IPS DF 6.9 (cell line): ENCODE results near the gene CXorf49B.
"Not testable (repeated sequence)": the region's sequence is repeated elsewhere in the genome, so short reads cannot be mapped to it uniquely, and the experiment has no call there.

Experiments
- DNase-seq: peaks from one replicate; pipeline ENCODE4 v3.0.0-alpha.2; 2013; ENCODE audit warnings: low read depth, low spot score
- H3K27ac ChIP-seq: one replicate; pipeline ENCODE4 v1.5.1; 2013; ENCODE audit warnings: low read length, control low read depth
- H3K27me3 ChIP-seq: 2 replicates; pipeline ENCODE4 v1.6.1; 2013; ENCODE audit warnings: mild to moderate bottlenecking, low read length; ENCODE audit not compliant: control insufficient read depth, insufficient read depth
- H3K36me3 ChIP-seq: 2 replicates; pipeline ENCODE4 v1.6.1; 2013; ENCODE audit warnings: low read length; ENCODE audit not compliant: control insufficient read depth, insufficient read depth
- H3K4me1 ChIP-seq: 2 replicates; pipeline ENCODE4 v1.6.1; 2013; ENCODE audit warnings: low read length; ENCODE audit not compliant: control insufficient read depth, insufficient read depth
- H3K4me3 ChIP-seq: 2 replicates; pipeline ENCODE4 v1.5.1; 2013; ENCODE audit warnings: mild to moderate bottlenecking, low read length
- H3K9me3 ChIP-seq: 2 replicates; pipeline ENCODE4 v1.6.1; 2013; ENCODE audit warnings: low read length, inconsistent platforms; ENCODE audit not compliant: control insufficient read depth, insufficient read depth
- WGBS: extraction: QIAGEN DNeasy Blood & Tissue Kit; methylation state at CpG from one replicate; pipeline ENCODE4 v1.1.7; 2013; ENCODE audit warnings: mixed read lengths, missing lambda C conversion rate; ENCODE audit not compliant: insufficient read length, insufficient coverage; 5-methylcytosine and 5-hydroxymethylcytosine counted together

Gene CXorf49B

DNA sequence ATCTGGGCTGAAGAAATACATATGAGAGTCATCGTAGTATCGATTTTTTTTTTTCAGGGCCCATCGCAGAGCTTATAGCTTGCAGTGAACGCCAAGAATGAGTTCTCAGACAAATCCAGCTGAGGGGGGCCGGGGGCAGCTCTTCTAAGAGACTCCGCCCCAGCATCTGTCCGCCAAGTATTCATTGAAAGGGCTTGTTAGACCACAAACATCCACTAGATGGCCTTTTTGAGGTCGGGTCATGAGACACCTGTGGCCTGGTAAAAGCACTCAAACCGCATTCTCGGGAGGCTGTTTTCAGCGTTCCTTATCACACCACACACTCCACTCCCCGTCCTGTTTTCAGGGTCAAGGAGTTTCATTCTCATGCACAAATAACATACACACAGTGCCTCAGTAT, 15.2 kb downstream of the CXorf49B start:
- not testable (repeated sequence) for DNase-seq, H3K4me3 ChIP-seq, H3K36me3 ChIP-seq, H3K9me3 ChIP-seq, H3K4me1 ChIP-seq, H3K27me3 ChIP-seq, H3K27ac ChIP-seq
- WGBS = no CpG with 5 or more reads among the region's 12 CpGs

DNA sequence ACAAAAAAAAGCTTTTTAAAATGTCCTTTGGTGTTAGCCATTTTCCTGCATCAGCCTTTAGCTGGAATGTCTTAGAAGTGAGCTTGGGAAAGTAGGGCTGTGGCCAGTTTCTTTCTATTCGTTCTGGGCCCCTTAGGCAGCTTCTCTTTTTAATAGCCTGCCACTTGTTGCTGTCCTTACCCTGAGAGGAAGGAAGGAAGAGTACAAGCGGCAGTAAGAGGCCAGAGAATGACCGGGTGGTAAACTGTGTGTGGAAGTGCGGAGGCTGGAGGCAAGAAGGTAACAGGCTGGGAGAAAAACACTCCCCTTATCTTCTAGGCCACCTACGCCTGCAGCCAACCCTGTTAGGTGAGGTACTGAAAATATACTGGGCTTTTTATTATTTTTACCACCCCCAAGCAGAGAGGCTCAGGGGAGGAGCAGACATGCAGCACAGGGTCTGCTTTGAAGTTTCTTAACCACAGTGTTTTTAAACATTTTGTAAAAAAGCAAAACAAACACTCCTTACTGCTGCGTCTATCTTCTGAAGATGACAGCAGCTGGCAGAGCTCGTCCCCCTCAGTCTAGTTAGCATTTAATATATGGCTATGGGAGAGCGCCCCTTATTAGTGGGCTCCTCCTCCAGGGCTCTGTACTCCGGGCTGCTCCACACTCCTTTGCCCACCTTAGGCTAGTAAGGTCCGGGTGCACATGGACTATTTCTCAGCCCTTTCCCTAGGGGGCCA, 19.2 kb downstream of the CXorf49B start:
- not testable (repeated sequence) for H3K9me3 ChIP-seq, DNase-seq, H3K36me3 ChIP-seq, H3K4me3 ChIP-seq, H3K27me3 ChIP-seq, H3K4me1 ChIP-seq, H3K27ac ChIP-seq
- WGBS = no CpG with 5 or more reads among the region's 10 CpGs

DNA sequence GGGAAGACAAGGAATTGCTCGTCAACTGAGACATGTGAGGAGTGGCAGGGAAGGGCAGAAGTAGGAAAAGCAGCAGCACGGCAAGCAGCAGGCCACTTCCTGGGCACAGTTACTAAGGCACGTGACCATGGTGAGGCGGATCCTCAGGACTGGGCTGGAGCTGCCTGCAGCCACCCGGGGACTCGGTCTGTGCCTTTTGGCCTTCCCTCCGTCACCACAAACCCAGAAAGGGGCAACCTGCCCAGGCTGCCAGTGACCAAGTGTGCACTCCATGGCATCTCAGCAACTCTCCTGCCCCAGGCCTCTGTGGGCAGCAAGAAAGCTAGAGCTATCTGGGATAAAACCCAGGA, 19.8 kb downstream of the CXorf49B start:
- not testable (repeated sequence) for H3K4me3 ChIP-seq, H3K4me1 ChIP-seq, H3K36me3 ChIP-seq, H3K27ac ChIP-seq, DNase-seq, H3K27me3 ChIP-seq, H3K9me3 ChIP-seq
- no CpG with 5 or more reads among the region's 7 CpGs for WGBS

DNA sequence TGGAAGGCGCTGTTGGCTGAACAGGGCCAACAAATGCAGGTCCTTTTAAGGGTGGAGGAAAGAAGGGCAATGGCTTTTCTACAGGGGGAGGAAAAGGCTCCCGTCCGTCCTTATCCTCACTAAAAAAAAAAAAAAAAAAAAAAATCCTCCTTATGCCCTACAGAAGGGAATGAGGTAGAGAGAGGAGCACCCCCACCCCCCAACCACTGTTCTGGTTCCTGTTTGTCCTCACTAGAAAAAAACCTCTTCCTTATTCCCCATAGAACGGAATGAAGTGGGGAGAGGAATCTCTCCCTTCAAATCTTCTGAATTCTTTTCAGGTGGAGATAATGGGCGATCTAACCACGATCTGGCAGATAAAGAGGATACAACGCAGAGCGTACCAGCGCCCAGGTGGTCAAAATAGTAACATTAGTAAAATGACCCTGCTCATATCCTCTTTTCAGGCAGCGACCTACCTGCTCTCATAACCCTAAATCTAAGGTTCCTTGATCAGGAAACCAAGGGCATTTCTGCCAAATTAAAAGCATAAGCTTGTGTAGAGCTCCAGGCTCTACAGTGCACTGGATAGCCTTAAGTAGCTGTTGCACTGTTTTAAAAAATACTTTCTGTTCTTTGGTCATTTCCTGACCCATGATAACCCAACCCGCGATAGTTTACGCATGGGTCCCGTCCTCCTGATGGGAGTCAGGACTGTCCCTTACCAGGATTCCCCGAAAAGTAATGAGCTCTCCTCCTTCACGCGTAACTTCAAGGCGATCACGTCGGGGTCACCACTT, 20.6 kb downstream of the CXorf49B start:
- WGBS = no CpG with 5 or more reads among the region's 20 CpGs
- not testable (repeated sequence) for H3K27ac ChIP-seq, H3K27me3 ChIP-seq, H3K9me3 ChIP-seq, H3K36me3 ChIP-seq, H3K4me3 ChIP-seq, DNase-seq, H3K4me1 ChIP-seq

DNA sequence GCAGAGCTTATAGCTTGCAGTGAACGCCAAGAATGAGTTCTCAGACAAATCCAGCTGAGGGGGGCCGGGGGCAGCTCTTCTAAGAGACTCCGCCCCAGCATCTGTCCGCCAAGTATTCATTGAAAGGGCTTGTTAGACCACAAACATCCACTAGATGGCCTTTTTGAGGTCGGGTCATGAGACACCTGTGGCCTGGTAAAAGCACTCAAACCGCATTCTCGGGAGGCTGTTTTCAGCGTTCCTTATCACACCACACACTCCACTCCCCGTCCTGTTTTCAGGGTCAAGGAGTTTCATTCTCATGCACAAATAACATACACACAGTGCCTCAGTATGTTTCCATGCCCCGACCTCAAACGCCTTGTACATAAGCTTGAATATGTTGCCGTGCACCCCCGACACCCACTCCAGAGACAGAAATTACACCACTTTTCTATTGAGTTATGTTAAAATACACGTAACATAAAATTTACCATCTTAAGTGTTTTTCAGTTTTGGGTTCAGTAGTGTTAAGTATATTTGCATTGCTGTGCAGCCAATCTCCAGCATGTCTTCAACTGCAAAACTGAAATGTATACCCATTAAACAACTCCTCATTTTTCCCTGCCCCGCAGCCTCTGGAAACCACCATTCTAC, 21.3 kb downstream of the CXorf49B start:
- not testable (repeated sequence) for H3K4me1 ChIP-seq, H3K9me3 ChIP-seq, H3K27ac ChIP-seq, H3K4me3 ChIP-seq, DNase-seq, H3K27me3 ChIP-seq, H3K36me3 ChIP-seq
- WGBS = no CpG with 5 or more reads among the region's 15 CpGs

DNA sequence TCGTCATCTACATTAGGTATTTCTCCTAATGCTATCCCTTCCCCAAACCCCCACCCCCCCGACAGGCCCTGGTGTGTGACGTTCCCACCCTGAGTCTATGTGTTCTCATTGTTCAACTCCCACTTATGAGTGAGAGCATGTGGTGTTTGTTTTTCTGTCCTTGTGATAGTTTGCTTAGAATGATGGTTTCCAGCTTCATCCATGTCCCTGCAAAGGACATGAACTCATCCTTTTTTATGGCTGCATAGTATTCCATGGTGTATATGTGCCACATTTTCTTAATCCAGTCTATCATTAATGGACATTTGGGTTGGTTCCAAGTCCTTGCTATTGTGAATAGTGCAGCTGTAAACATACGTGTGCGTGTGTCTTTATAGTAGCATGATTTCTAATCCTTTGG, 43.3 kb downstream of the CXorf49B start:
- not testable (repeated sequence) for H3K4me1 ChIP-seq, H3K36me3 ChIP-seq, DNase-seq, H3K27ac ChIP-seq, H3K4me3 ChIP-seq, H3K9me3 ChIP-seq, H3K27me3 ChIP-seq
- no CpG with 5 or more reads among the region's 5 CpGs for WGBS

DNA sequence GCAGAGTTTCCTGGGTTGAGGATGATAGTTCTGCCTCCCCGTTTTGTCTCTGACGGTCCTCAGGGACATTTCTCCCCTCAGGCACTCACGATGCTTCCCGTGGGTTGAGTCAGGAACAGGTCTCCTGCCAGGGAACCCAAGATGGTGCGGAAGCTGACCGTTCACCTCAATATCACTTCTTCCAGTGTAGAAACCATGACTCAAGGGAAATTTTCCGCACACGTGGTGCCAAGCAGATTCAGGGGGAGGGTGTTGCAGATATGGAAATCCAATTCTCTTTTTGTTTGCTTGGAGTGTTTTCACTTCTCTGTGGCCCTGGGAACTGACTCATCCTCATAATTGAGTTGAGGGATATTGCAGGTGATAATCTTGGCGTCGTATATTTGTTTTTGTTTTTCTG, 46.7 kb downstream of the CXorf49B start:
- Histone ChIP-seq H3K27ac (no peak overlapping the region), H3K36me3 (no peaks in the 10 kb centered on the region), H3K9me3 (no peaks in the 10 kb centered on the region), H3K27me3 (no peaks in the 10 kb centered on the region), H3K4me3 (no peak overlapping the region), H3K4me1 (no peaks in the 10 kb centered on the region)
- no CpG with 5 or more reads among the region's 10 CpGs for WGBS
- no peak for DNase-seq

DNA sequence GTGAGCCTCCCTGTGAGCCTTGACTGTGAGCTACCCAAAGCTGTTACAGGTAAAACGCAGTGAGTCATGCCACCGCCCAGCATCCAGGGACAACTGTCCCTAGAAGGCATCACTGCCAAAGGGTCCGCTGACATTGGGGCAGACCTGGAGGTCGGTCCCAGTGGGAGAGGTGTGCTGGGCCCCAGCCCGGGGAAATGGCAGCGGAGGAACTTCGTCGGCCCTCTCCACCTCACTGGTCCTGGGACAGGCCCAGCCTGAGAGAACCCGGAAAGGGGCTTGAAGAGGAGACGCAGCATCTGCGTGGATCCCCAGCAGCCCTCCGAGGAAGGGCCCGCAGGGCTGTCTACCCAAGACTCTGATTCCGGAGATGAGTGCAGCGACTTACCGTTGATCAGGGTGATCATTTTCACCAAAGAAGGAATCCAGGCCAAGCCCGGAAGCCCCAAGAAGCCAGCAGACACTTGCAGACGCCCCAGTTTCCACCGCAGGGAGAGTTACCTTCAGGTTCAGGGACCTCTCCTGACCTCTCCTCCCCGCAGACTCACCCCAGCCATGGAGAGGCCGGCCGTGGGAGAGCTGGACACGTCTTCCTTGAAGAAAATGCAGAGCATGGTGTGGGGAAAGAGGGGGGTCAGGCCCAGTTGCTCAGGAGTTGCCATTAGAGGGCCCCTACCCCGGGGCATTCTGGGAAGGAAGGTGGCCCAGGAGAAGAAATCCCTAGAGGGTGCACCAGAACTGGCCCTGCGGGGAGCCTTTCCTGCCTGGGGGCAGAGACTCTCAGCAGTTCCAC, 51.2 kb downstream of the CXorf49B start:
- Histone ChIP-seq H3K9me3 (no peaks in the 10 kb centered on the region), H3K27me3 (no peaks in the 10 kb centered on the region), H3K4me1 (no peaks in the 10 kb centered on the region), H3K4me3 (no peak overlapping the region), H3K27ac (no peak overlapping the region), H3K36me3 (no peaks in the 10 kb centered on the region)
- no peak for DNase-seq
- no CpG with 5 or more reads among the region's 25 CpGs for WGBS

DNA sequence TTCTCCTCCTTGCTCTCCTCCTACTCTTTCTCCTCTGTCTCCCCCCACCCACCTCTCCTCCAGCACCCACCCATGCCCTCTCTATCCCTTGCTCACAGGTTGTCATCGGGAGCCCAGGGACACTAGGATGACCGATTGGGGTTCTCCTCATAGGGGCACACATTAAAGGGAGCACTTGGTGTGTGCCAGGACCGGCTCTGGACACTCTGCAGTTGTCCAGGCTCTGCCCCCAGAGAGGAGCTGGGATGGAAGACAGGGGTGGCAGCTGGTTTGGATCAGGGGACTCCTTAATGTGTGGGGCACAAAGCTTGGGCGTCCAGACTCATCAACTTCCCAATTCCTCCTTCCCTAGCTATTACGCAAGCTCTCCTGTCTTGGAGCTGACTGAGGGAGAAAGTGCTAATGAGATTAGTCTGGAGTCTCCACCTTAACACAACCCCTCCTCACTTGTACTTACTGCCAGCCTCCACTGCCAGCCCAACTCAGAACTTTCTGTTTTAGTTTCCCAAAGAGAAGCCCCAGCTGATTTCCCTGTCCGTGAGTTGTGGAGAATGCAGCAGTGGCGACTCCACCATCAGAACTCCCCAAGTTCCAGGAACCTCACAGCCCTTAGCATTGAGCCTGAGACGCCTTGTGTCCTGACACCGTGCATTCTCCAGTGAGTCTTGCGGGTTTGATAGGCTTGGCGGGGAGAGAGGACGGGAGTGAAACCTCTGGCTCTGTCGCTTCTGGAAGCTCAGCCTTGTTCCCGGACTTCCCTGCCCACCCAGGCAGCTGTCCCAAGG, 52.2 kb downstream of the CXorf49B start:
- no peaks in the 10 kb centered on the region for H3K9me3 ChIP-seq
- WGBS = no CpG with 5 or more reads among the region's 14 CpGs
- H3K27me3 ChIP-seq = no peaks in the 10 kb centered on the region
- no peaks in the 10 kb centered on the region for H3K36me3 ChIP-seq
- H3K4me1 ChIP-seq = no peaks in the 10 kb centered on the region
- H3K27ac ChIP-seq = no peak overlapping the region
- DNase-seq = no peak
- no peak overlapping the region for H3K4me3 ChIP-seq

DNA sequence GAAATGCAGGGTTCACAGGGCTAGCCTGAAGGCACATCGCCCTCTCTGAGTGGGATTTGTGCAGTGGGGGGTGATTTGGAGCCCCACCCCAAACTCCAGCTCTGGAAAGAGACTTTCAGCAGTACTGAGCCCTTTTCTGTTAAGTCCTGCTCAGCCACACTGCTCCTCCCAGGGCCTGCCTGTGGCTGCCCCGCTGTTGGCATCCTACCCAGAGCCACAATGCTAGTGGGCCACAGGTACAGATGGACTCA, 52.7 kb downstream of the CXorf49B start:
- Histone ChIP-seq H3K27me3 (no peaks in the 10 kb centered on the region), H3K4me3 (no peak overlapping the region), H3K4me1 (no peaks in the 10 kb centered on the region), H3K27ac (no peak overlapping the region), H3K9me3 (no peaks in the 10 kb centered on the region), H3K36me3 (no peaks in the 10 kb centered on the region)
- DNase-seq = no peak
- WGBS = no CpG with 5 or more reads among the region's 2 CpGs
